NT2/D1 (cell line): ENCODE results near the gene OTULIN.

Experiments
- SUZ12 ChIP-seq: IDR thresholded peaks from 2 replicates; pipeline ENCODE4 v1.6.1; 2011; ENCODE audit not compliant: insufficient read length, insufficient read depth; ENCODE audit errors: extremely low read depth
- YY1 ChIP-seq: IDR thresholded peaks from 2 replicates; pipeline ENCODE4 v1.6.1; 2011; ENCODE audit not compliant: insufficient read length, insufficient read depth
- ZNF274 ChIP-seq: IDR thresholded peaks from 2 replicates; pipeline ENCODE4 v1.6.1; 2011; ENCODE audit warnings: mild to moderate bottlenecking, low read depth, low read length

GRCh38 chr5:14707811-14708390 is 43.4 kb downstream of the OTULIN start:
- TF ChIP-seq YY1 (no peak), SUZ12 (no peak), ZNF274 (no peak)
